IPS DF 4.7 (cell line): ENCODE measurements around the gene ASCC1.

Experiments
- DNase-seq: peaks from one replicate; pipeline ENCODE4 v3.0.0-alpha.2; 2013; ENCODE audit warnings: low spot score; ENCODE audit errors: extremely low read depth

ASCC1 gene

DNA sequence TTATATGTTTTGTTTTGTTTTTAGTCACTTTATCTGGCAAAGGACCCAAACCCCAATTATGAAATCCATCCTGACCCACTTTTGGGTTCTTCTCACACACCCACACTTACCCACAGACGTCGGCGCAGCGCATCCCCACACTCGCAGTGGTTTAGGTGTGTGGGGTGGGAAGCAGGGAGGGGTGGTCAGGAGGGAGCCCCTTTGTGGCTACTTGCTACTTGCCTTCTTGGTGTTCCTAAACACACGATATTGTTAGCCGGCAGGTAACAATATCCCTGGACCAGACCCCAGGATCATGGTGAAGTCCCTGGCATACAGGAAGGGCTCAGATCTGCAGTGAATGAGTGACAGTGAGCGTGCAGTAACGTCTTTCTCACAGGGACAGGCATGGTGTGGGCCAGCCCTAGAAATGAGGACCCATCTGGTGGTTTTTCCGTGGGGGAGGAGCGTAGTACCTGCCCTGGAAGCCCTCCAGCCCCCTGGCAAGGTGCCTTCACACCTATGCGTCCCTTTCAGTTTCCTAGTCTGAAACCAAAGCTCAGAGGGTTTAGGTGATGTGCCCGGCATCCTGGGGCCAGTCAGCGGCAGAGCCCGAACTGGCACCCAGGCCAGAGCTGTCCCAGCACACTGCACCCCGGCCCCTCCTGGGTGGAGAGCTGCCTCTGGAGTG, 132.2 kb downstream of the ASCC1 start:
- DNase-seq, result no peak

DNA sequence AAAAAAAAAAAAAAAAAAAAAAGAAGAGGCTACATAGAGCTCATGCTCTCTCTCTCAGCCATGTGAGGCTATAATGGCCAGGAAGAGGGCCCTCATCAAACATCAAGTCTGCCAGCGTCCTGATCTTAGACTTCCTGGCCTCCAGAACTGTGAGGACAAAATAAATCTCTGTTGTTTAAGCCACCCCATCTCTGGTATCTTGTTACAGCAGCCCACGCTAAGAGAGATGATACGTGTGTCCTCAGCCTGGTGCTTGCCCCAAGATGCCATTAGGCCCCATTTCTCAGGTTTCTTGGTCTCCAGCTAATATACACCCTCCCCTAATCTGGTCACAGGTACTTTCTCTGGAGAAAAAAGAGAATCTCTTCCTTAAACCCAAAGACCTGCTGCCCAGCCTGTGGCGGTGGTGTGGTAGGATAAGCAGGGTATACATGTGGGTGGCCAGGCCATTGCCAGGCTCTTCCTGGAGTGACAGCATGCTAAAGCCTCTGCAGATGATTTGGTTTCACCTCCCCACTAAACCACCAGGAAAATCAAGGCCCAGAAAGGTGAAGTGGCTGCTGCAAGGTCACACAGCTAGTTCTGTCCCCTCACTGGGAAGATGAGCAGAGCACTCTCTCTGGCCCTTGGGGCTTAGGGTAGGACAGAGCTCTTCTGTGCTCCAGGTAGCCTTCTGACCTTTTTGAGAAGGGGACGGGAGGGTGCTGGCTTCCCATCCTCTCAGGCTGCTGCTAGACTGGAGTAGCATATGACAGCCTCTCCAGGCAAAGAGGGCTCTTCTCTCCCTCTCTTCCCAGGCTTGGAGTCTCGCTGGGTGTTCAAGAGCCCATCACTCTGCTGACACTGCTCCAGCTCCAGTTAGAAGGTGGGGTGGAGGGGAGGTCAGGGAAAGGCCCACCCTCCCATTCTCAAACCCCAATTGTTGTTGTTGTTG, 133.0 kb downstream of the ASCC1 start:
- no peak for DNase-seq

DNA sequence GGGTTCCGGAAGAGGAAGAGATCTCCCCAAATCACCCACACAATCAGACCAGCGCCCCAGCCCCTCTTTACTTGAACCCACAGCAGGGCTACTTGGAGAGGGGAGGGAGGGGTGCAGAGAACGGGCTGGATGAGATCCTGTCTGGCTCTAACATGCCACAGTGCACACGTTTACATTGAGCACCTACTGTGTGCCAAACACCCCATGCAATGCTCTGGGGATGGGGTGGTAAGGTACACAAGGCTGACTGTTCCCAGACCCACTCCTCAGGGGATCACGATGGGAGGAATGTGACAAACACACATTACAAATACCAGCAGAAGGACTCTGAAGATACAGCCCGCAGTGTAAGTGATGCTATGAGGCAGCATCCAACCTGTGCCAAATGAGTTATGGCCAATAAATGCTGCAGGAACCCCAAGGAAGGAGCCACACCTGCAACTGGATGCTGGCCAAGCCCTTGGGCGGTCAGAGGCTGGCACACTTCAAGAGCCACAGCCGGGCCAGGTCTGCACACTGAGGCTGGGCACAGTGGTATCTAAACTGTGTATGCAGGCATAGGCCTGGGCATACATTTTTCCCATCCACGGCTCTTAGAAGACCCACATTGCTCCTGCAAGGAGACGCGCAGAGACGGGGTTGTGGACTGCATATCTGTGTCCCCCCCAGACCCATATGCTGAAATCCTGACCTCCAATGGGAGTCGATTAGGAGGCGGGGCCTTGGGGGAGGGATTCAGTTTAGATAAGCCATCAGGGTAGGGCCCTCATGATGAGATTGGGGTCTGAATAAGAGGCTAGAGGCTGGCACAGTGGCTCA, 134.1 kb downstream of the ASCC1 start:
- no peak for DNase-seq

DNA sequence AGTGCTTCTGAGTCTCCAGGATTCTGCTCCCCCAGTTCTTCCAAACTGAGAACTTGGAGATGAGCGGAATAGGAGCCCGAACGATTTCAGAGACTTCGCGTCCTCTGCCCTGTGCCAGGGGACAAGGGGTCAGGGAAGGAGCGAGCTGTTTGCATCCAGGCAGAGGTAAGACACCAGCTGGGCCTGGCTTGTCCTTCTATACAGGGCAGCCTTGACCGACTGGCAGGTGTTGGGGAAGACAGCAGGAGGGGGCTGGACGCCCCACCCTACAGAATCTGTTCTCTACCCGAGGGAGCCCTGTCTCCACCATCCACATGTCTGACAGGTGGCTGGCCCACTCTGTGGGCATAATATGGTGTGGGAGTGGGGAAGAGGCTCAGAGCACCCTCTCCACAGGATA, 134.9 kb downstream of the ASCC1 start:
- DNase-seq, result no peak

DNA sequence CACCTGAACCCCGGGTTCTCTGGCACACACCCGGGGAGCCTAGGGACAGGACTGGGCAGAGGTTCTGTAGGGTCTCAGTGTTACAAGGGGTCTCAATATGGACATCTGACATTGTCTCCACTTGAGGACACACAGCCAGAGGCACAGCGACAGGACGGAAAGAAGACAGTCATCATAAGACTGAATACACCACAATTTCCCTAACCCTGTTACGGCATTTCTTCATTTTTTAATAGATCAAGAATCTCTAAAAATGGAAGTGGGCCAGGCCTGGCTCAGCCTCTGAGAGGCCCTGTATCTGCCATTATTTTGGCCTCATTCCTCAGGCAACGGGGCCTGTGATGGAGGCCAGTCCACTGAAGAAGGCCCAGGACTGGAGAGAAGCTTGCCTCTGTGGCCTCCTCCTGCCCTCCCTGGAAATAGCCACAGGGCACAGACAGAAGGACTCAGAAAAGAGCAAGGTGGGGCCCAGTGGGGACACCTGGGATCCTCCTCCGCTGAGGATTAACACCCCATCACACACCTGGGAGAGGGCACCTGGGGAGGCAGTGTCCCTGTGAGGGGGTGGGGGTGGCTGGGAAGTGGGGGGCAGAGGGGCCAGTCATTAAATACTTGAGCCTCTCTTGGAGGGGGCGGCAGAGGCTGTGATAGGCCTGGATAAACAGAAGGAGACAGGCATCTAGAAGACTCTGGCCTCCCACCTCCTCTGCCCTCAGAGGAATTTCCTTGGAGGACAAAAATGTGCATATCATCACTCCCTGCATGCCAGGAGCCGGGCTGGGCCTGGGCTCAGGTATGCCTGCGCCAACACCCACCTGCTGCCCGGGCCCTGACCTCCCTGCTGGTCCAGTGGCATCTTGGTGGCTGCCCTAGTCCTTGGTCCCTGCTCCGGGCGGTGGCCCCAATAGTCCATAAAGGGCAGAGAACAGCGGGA, 135.8 kb downstream of the ASCC1 start:
- DNase-seq, result no peak

DNA sequence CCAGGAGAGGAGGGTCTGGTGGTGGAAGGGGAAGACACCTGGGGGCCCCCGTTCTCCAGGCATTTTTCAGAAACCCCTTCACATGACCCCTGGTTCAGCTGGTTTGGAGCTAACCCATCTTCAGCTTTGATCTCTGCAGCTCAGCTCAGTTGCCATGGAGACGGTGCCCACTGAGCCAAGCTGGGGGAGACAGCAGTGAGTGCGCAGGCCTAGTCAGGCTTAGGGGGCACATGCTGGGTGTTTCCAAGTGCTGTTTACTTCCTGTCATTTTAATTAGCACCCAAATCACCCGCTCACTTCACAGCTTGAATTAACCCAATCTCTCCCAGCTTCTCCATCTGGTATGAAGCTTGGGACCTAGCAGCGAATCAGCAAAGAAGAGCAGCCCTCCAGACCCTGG, 136.7 kb downstream of the ASCC1 start:
- no peak for DNase-seq

DNA sequence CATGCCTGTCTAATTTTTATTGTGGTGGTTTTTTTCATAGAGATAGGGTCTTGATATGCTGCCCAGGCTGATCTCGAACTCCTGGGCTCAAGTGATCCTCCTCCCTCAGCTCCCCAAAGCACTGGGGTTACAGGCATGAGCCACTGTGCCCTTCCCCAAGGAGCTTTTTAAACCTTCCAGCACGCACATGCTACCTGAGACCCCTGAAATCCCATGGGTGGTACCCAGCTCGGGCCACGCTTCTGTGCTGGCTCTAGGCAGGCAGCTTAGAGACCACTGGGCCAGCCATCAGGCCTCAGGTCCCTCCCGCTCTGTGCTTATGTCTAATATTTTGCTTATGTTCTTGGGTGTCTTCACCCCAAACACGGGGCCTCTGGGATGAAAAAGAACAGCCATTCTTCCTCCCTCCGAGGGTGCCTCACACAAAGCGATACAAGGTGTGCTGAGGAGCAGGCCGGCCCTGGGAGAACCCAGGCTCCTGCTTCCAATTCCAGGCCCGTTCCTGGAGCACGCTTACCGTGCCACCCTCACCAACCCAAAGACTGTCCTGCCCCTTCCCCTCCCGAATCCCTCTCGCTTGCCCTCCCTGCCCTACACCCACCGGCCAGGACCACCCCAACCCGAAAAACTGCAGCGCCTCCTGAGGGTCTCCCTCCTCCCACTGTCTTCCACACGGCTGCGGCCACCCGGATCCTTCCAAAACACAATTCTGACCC, 138.6 kb downstream of the ASCC1 start:
- no peak for DNase-seq

DNA sequence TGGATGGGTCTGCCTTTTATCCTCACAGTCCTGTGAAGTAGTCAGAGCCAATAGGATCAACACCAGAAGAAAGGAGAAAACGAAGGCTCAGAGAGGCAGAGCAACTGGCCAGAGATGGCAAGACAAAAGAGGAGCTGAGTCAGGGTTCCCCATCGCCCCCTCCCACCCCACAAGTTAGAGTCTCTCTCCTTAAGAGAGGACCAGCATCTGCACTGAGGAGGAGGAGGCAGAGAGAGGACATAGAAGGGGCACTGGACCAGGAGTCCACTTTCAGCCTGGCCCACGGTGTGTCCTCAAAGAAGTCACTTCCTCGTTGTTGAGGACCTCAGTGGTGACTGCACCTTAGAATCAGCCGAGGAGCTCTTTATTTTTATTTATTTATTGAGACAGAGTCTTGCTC, 139.3 kb downstream of the ASCC1 start:
- DNase-seq, result no peak

DNA sequence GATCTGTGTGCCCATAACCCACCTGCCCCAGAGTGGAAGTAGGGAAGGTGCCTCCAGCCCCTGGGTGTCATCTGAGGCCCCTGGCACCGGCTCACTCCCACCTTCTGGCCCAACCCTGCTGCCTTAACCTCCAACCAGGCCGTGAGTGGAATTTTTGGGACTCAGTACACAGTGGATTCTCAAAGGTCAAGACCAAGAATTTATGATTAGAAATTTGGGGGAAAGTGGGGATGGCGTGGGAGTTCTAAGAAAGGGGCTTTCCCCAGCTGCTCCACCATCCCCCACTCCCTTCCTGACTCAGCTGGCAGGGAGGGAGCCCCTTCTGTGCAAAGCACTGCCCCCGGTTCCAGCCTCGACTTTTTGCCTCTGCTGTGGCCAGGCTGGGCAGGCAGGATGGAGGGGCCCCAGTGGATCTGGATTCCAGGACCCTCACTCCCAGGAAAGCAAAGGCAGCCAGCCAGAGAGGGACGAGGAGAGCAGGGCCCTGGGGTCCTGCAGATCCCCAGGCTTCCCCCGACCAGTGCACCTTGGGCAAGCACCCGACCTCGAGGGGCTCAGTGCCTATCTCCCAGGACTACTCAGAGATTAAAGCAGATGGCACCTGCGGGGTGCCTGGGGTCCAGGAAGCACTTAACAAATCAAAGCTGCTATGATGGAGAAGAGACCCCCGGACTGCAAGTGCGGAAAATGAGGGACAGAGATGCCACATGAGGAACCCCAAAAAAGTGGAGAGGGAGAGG, 140.5 kb downstream of the ASCC1 start:
- DNase-seq, result no peak

DNA sequence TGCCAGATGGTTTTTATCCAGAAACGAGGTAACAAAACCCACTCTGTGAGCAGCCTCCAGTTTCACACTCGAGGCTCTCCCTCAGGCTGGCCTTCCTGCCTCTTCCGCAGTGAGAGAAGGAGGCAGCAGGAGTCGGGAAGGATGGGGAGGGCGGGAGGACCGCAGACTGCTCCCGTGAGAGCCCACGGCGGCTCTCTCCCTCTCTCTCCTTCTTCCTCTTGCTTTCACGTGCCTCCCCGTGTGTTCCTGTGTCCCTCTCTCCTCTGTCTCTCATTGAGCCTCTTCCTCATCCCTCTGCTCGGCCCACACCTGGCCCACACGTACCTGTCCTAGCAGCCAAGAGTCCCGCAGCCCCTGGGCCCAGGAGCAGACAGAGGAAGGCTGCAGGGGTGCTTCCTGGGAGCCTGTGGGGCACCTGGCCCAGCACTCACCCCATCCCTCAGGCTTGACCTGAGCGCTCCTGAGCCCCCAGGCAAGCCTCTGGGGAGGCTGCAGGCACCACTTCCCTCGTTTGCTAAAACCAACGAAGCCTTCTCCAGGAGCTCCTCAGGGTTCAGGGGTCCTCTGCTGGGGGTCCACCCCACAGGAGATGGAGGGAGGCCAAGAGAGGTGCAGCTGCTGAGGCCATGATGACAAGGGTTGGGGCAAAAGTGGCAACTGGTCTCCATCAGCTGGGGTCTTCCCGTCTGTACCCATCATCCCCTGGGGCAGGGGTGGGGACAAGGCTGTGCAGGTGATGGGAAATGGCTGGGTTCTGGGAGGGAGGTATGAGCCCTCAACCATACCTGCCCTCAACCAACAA, 141.3 kb downstream of the ASCC1 start:
- no peak for DNase-seq

DNA sequence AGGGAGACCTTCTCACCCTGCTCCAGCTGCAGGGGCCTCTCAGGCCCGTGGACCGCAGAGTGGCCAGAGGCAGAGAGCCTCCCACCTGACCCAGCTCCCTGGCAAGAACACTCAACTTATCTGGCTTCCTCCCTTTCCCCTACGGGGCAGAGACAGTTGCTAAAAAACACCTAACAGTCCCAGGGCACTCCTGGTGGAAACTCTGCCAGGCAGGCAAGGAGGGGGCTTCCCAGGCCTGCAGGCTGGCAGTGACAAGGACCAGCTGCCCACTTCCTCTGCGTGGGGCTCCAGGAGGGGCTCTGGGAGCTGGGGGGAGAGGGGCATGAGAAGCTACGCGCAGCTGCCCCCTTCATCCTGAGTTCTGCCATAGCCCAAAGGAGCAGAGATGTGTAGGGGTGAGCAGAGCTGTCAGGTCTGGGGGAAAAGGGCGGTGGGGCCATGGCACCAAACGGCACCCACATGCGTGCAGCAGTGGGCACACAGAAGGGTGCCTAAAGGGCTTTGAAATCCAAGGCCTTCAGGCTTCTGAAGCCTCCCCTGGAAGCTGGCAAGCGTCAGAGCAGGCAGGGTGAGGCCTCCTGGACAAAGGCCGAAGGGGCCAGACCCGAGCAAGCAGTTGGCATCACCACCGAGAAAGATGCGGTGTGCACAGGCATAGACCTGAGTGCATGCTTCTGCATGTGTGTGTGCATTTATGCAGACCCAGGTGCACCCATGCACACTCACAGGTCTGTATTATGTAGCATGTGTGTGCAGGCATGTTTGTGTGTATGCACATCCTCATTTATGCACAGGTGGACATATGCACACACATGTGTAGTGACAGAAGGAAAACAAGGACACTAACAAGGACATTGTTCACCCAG, 142.1 kb downstream of the ASCC1 start:
- no peak for DNase-seq

DNA sequence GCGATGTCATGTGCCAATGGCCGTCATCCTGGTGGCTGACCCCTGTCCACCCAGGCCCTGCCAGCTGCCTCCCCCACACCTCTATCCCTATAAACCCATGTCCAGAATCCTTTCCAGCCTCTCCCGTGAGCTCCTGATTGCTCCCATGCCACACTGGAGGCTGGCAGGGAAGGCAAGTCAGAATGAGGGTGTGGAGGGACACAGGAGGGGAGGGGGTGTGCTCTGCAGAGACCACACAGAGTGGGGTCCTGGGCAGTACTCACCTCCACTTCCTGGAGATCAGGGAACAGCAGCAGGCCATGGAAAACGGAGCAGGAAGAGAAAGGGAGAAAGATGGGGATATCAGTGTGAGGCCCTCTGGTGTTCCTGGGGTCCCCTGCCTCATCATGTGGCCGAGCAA, 143.4 kb downstream of the ASCC1 start:
- no peak for DNase-seq

DNA sequence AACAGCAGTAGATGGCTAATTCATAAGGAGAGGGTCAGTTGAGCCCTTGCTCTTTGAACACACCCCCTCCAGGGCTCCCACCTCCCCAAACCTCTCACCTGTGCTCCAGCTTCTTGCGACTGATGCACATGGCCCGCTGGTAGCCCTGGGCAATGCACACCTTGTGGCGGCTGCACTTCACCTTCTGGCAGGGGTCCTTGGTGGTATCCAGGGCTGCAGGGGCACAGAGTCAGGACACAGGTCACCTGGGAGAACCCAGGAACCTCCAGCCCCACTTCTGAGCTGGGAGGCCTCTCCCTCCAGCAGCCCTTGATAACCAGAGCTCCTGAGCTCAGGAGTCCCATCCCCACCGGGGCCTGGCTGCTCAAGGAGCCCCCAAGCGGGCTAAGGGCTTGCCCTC, 144.0 kb downstream of the ASCC1 start:
- no peak for DNase-seq

DNA sequence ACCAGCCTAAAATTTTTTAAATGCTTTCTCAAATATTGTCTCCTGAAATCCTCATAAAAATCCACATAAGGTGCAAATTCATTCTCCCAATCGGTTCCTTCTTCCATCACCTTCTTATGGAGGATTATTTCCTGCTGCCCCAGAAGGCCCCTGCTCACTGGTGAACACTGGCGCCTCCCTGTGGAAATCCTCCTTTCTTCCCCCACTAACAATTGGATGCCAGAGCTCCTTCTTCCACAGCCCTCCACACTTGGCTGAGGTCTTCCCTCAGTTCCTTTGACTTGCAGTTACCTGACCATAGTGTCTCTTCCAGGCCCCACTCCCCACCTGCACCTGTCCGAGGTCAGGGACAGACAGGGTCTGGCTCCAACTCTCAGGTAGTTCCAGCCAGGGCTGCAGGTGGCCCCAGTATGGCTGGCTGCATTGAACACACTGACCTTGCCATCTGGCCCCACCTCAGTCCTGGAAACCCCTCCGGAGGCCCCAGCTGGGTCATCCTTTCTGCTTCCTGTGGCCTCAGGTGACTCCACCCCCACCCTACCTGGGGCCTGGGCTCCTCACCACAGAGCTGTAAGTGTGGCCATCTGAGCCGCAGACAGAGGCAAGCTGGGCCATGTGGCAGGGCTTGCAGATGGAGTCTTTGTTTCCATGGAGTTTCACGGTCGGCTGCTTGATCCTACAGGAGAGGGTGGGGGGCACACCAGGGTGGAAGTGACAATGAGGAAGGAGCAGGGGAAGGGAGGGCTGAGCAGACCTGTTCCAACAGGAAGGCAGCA, 146.1 kb downstream of the ASCC1 start:
- no peak for DNase-seq

DNA sequence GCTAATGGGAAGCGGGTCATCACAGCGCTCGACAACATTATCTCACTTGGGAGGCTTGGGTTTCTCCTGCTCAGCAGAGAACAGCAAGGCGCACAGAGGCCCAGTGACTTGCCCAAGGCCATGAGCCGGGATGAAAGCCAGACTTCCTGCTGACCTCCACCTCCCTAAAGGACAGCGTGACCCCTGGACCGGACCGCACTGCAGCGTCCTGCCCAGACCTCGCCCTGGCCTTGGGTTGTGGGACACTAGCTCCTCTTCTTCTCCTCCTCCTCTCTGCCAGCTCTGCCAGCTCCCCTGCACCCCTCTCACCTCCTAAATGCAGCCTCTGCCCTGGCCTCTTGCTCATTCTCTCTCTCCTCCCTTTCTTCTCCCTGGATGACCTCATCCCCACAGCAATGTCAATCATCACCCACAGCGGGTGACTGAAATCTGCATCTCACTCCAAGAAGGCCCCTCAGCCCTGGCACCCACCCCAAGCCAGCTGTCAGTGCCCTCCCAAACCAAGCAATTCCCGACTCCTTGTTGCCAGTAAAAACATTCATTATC, 147.1 kb downstream of the ASCC1 start:
- no peak for DNase-seq

DNA sequence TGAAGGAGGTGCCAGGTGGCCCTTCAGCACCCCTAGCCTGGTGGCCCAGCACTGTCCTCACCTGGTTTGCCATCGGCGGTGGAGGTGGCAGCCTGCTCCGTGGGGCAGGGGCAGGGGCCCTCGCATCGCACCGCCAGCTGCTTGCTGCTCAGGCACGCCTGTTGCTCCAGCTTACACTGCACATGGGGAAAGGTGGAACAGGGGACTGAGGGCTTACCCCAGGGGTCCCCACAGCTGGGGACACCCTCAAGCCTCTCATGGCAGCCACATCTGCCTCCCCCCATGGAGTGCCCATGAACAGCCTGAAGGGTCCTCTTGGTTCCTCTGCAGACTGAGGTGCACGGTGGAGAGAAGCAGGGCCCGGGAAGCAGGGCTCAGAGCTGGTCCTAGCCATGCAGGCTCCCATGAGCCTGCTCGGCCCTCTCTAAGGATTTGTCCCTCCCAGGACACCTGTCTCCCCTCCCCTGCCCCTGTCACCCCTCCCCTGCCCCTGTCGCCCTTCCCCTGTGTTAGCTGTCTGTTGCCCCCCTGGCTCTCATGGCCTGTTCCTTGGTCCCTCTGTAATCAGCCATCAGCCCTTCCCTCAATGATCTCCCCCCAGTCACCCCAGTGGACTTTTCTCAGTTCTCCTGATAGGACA, 147.8 kb downstream of the ASCC1 start:
- no peak for DNase-seq
